ENCODE results near the gene BTNL8. TPM values are rescaled to one million over a fixed set of nuclear protein-coding genes. Genes with fewer than 3 reads are reported as not detected.
"Not testable (repeated sequence)": the region's sequence is repeated elsewhere in the genome, so short reads cannot be mapped to it uniquely, and the experiment has no call there.

Gene BTNL8
- total and polyA plus RNA-seq, 2 of the 13 experiments (the other 11 are each of a cell fraction or from before 2014, with no cell fraction given): not detected

DNA sequence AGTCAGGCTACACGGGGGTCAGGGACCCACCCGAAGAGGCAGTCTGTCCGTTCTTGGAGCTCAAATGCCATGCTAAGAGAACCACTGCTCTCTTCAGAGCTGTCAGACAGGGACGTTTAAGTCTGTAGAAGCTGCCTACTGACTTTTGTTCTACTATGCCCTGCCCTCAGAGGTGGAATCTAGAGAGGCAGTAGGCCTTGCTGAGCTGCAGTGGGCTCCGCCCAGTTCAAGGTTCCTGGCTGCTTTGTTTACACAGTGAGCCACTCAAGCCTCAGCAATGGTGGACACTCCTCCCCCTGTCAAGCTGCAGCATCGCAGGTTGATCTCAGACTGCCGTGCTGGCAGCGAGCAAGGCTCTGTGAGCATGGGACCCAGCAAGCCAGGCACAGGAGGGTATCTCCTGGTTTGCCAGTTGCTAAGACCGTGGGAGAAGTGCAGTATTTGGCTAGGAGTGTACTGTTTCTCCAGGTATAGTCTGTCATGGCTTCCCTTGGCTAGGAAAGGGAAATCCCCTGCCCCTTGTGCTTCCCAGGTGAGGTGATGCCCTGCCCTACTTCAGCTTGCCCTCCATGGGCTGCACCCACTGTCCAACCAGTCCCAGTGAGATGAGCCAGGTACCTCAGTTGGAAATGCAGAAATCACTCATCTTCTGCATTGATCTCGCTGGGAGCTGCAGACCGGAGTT lies 13.0 kb upstream of the BTNL8 start:
- H3K4me3 ChIP-seq (replicated peaks in 1 of 3; ENCODE audit: insufficient read depth in 1 of 3, low read depth in 2 of 3, low read length in 3 of 3): peak overlapping the region in 1 of 3 experiments; percentile 50; a peak in 2 of 6 replicates
- peak overlapping the region; percentile 76 for H3K4me2 ChIP-seq (ENCODE audit: low read depth, low read length)
- BruUV-seq (replicated peaks); H2AFZ ChIP-seq (ENCODE audit: low read length); H3K9ac ChIP-seq (ENCODE audit: insufficient read depth, low read depth, low read length); H3K79me2 ChIP-seq (ENCODE audit: insufficient read depth, low read length); H3K27me3 ChIP-seq (ENCODE audit: control insufficient read depth in 1 of 2, insufficient read depth in 2 of 2, low read length in 2 of 2); CTCF ChIA-PET (ENCODE audit: low intra/inter-chr PET ratio, low total read pairs); H4K20me1 ChIP-seq (ENCODE audit: insufficient read depth, low read length); H3K9me3 ChIP-seq (ENCODE audit: low read length); H3K36me3 ChIP-seq (replicated peaks in 1 of 2; ENCODE audit: control insufficient read depth in 1 of 2, insufficient read depth in 2 of 2, low read length in 2 of 2); in situ Hi-C loops (cut with HindIII; ENCODE audit: extremely low pct_ligation_motif_present, low pct_unique_long_range_greater_than_20kb): not testable (repeated sequence)
- peak; percentile 100 for ATAC-seq
- DNase-seq (ENCODE audit: low spot score): peak; percentile 90
- FAIRE-seq: peak; percentile 85
- intact Hi-C loops (cut with micrococcal nuclease; ENCODE audit: unreplicated experiment): loop anchor here (2.0 to 10.0 kb wide), 3 partner anchors 25 to 704 kb away; partner anchors contain the start of gene ZFP62
- POLR2A ChIA-PET: interaction anchor here (0.8 to 1.0 kb wide), 3 partner anchors 24 to 92 kb away, joined by 3 read pairs; partner anchors contain the start of gene ZFP62
- H3K4me1 ChIP-seq (ENCODE audit: insufficient read depth, low read length): peaks cover 21% of the 10 kb centered on the region
- H3K27ac ChIP-seq (ENCODE audit: extremely low read length, insufficient read depth, low read length): peak overlapping the region; percentile 32
- WGBS (ENCODE audit: low lambda C conversion rate): 36% methylated on average over 6 of the region's 11 CpGs
- TF ChIP-seq RAD21 (CRISPR knock-in tag; IDR thresholded peaks at IDR 0.05): peak; percentile 45; the same call in 1 of the 2 replicates
- 0 out of 2 replicates have a peak, but pooled peaks have one; percentile 35 for TF ChIP-seq IRF9 (CRISPR knock-in tag; IDR thresholded peaks at IDR 0.05; ENCODE audit: borderline replicate concordance)
- TF ChIP-seq TAF1 (CRISPR knock-in tag; IDR thresholded peaks at IDR 0.05): peak; percentile 29; the same call in 1 of the 2 replicates
- TF ChIP-seq KLF16 (CRISPR knock-in tag; IDR thresholded peaks at IDR 0.05): peak in 1 of 2 experiments; percentile 69; a peak in 1 of 4 replicates
- TF ChIP-seq POGK (CRISPR knock-in tag; conservative IDR thresholded peaks at IDR 0.05): peak; percentile 62; the same call in 1 of the 2 replicates
- peak; percentile 78 for TF ChIP-seq POGZ (CRISPR knock-in tag; IDR thresholded peaks at IDR 0.05)
- 0 out of 2 replicates have a peak, but pooled peaks have one; percentile 49 for TF ChIP-seq PHF8 (CRISPR knock-in tag; IDR thresholded peaks at IDR 0.05)
- 0 out of 2 replicates have a peak, but pooled peaks have one; percentile 13 for TF ChIP-seq MEF2D (CRISPR knock-in tag; IDR thresholded peaks at IDR 0.05)
- peak; percentile 69; the same call in 1 of the 2 replicates for TF ChIP-seq FOXK1 (CRISPR knock-in tag; IDR thresholded peaks at IDR 0.05; ENCODE audit: borderline replicate concordance, low read depth)
- TF ChIP-seq MTF2 (CRISPR knock-in tag; IDR thresholded peaks at IDR 0.05; ENCODE audit: borderline replicate concordance): peak; percentile 44; the same call in 1 of the 2 replicates
- TF ChIP-seq ZFX (CRISPR knock-in tag; IDR thresholded peaks at IDR 0.05; ENCODE audit: low read depth): peak; percentile 89
- TF ChIP-seq, protein P1, sequence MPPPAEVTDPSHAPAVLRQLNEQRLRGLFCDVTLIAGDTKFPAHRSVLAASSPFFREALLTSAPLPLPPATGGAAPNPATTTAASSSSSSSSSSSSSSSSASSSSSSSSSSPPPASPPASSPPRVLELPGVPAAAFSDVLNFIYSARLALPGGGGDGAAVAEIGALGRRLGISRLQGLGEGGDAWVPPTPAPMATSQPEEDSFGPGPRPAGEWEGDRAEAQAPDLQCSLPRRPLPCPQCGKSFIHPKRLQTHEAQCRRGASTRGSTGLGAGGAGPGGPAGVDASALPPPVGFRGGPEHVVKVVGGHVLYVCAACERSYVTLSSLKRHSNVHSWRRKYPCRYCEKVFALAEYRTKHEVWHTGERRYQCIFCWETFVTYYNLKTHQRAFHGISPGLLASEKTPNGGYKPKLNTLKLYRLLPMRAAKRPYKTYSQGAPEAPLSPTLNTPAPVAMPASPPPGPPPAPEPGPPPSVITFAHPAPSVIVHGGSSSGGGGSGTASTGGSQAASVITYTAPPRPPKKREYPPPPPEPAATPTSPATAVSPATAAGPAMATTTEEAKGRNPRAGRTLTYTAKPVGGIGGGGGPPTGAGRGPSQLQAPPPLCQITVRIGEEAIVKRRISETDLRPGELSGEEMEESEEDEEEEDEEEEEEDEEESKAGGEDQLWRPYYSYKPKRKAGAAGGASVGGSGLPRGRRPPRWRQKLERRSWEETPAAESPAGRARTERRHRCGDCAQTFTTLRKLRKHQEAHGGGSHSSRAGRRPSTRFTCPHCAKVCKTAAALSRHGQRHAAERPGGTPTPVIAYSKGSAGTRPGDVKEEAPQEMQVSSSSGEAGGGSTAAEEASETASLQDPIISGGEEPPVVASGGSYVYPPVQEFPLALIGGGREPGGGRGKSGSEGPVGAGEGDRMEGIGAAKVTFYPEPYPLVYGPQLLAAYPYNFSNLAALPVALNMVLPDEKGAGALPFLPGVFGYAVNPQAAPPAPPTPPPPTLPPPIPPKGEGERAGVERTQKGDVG (CRISPR knock-in tag; IDR thresholded peaks at IDR 0.05; ENCODE audit: borderline replicate concordance): 0 out of 2 replicates have a peak, but pooled peaks have one; percentile 35
- 0 out of 2 replicates have a peak, but pooled peaks have one; percentile 60 for TF ChIP-seq ZNF614 (CRISPR knock-in tag; IDR thresholded peaks at IDR 0.05; ENCODE audit: borderline replicate concordance)
- TF ChIP-seq FOSL2 (CRISPR knock-in tag; IDR thresholded peaks at IDR 0.05): peak; percentile 79
- peak; percentile 61; the same call in 1 of the 2 replicates for TF ChIP-seq ZBTB38 (CRISPR knock-in tag; IDR thresholded peaks at IDR 0.05)
- TF ChIP-seq SAP130 (CRISPR knock-in tag; IDR thresholded peaks at IDR 0.05; ENCODE audit: low read depth): peak; percentile 78
- TF ChIP-seq YEATS2 (CRISPR knock-in tag; IDR thresholded peaks at IDR 0.05; ENCODE audit: borderline replicate concordance): 0 out of 2 replicates have a peak, but pooled peaks have one; percentile 56

Data from HepG2 (cell line).